Measurements from ENCODE around the gene ARRB2. TPM values are rescaled to one million over a fixed set of nuclear protein-coding genes. Genes with fewer than 3 reads are reported as not detected.

ARRB2 gene
- total and polyA plus RNA-seq, 2 of the 4 experiments (the other 2 are of a cell fraction) = 3.9 to 10.6 TPM

GRCh38 chr17:4709794-4710692, at the start of gene ARRB2 (continued):
- TF ChIP-seq, protein P1, sequence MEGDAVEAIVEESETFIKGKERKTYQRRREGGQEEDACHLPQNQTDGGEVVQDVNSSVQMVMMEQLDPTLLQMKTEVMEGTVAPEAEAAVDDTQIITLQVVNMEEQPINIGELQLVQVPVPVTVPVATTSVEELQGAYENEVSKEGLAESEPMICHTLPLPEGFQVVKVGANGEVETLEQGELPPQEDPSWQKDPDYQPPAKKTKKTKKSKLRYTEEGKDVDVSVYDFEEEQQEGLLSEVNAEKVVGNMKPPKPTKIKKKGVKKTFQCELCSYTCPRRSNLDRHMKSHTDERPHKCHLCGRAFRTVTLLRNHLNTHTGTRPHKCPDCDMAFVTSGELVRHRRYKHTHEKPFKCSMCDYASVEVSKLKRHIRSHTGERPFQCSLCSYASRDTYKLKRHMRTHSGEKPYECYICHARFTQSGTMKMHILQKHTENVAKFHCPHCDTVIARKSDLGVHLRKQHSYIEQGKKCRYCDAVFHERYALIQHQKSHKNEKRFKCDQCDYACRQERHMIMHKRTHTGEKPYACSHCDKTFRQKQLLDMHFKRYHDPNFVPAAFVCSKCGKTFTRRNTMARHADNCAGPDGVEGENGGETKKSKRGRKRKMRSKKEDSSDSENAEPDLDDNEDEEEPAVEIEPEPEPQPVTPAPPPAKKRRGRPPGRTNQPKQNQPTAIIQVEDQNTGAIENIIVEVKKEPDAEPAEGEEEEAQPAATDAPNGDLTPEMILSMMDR (conservative IDR thresholded peaks at IDR 0.05; ENCODE audit: low read depth, low read length) = peak; percentile 77
- no peak for TF ChIP-seq ELK1 (IDR thresholded peaks at IDR 0.05; ENCODE audit: borderline replicate concordance, low read depth, low read length)
- peak; percentile 66; the same call in 1 of the 2 replicates for TF ChIP-seq MXI1 (IDR thresholded peaks at IDR 0.05; ENCODE audit: borderline replicate concordance, low read depth, low read length)
